Activated T-cell treated with anti-CD3 and anti-CD28 coated beads for 4 hours (primary cell): ENCODE results near the gene NPB.

ENCODE experiments used
- DNase-seq: peaks from one replicate; pipeline ENCODE4 v3.0.0-alpha.2; 2020

The NPB gene

DNA sequence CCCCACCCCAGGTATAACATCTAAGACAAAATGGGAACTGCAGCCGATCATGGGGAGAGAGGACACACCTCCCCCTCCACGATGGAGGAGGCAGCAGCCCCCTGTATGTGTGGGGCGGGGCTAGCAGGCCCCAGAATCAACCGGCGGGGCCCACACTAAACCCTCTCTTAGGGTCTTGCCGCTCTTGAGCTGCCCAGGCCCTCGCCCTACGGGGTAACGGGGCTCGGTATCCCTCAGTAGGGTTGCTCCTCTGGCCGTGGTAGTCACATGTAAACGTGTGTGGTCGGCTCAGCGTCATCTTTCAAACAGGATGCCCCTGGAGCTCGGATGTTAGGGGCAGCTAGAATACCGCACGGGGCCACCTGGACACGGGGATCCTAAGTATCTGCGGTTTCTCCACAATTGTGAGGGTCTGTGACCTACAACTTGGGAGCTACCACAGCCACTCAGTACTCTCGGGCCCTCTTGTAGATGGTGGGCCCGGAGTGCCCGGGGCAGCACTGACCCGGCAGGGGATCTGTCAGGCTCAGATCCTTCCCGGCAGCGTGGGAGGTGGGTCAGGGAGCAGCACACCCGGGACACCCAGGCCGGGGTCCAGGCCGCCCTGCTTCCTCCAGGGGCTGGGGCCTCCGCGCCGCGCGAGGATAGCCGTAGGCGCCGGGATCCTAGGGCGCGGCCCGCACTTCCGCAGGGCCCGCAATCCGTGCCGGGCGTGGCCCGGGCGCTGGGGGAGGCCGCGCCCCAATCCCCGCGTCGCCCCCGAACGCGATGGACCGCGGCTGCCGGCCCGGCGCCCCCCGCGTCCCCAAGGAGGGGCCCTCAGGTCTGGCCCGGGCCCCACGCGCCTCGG, 31.7 kb upstream of the NPB start:
- no peak for DNase-seq

DNA sequence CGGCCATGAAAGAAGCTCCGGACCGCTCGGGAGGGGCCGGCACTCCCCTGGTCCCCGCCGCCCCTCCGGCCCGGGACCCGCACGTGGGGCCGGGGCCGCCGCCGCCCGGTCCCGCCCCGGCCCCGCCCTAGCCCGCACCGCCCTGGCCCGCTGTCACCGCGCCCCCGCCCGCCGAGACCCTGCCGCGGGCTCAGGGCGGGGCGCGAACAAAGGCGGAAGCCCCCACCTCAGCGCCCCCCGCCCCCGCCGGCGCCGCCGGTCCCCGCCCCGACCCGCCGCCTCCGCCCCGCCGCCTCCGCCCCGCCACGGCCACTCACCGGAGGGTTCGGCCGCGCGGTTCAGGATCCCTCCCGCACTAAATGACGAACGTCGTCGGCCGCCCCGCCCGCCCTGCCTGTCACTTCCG, 31.1 kb upstream of the NPB start, which contains the start of gene ARHGDIA:
Gene ARHGDIA (minus strand): TSS at position 357 of the 406 bp plus-strand sequence. CDS start 1,407 bp downstream, outside the sequence.
- DNase-seq = no peak

GRCh38 chr17:81871387-81872230, 30.4 kb upstream of the NPB start:
- DNase-seq = peak; percentile 96

DNA sequence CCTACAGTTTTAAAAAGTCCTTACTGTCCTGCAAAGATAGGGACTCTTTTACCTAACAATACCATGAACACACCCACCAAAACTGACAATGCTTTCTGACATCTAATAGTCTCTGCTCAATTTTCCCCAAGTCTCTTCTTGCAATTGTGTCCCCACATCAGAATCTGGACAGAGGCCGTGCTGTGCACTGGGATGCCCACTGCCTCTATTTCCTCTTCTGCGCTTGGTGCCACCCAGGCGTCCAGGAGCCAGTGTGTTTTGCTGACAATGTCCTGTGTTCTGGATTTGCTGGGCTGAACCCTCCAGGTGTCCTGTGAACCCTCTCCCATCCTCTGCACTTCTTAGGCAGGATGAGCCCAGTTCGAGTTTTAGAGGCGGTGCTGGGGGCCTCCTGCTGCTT, 24.5 kb upstream of the NPB start:
- no peak for DNase-seq

- no peak for DNase-seq
These were observed 23.7 kb upstream of the NPB start for GRCh38 chr17:81878294-81878693.

DNA sequence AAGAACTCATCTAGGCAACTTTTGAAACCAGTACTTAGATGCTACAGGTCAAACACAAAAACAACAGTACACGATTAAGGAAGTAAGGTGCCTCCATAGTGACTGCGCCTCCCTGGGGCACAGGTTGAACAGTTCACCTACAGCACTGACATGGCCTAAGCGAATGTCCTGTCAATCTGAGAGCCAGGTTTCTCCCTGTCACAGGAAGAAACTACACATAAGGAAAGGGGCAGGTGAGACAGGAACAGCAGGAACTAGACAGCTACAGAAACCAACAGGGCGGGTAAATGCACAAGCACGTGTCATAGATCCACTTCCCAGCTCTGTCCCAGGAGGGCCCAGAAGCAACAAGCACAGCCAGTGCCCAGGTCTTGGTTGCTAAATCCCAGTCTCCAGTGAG, 22.9 kb upstream of the NPB start:
- no peak for DNase-seq

- no peak for DNase-seq
These were observed 17.5 kb upstream of the NPB start for GRCh38 chr17:81884520-81884919.

GRCh38 chr17:81884968-81885367, 17.1 kb upstream of the NPB start:
- DNase-seq = no peak

- DNase-seq = no peak
These were observed 16.6 kb upstream of the NPB start for GRCh38 chr17:81885454-81885853.

GRCh38 chr17:81885869-81886548, 16.0 kb upstream of the NPB start:
- DNase-seq = no peak

GRCh38 chr17:81888105-81888987, 13.7 kb upstream of the NPB start:
- no peak for DNase-seq

GRCh38 chr17:81888988-81889595, 12.9 kb upstream of the NPB start:
- no peak for DNase-seq

- DNase-seq = no peak
These were observed 12.4 kb upstream of the NPB start for GRCh38 chr17:81889602-81890001.

DNA sequence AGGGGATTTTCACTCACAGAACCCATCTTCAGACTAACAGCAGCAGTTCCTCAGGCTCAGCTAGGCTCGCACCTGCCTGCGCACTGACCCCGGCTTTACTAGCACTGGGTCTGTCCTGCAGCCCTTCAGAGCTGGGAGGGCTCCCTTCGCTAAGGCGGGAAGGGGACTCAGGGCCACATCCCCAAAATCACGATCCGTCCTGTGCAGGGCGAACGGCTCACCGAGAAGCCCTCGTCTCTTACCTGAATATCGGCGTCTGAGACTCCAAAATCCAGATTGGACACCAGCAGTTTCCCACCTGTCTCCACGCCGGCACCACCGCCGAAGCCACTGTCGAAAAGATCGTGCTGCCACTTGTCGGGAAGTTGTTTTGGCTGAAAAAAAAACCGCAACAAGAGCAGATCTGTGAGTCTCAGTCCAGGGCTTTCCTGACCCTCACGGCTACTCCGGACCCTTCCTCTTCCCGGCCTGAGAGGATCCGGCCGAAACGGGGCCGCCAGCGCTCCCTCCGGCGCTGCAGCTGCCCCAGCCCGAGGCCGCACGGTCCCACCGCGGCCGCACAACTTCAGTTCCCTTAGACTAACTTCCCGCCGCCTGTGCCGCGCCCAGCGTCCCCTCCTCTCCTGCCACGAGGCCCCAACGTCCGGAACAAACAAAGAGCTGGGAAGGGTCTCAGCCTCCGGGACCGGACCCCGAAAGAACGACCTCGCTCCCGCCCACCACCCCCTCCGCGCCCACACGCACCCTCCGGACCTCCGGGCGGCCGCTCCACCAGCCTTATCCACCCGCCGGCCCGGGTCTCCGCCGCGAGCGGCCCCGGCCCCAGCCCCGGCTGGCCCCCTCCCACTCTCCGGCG, 11.4 kb upstream of the NPB start:
- DNase-seq = no peak

DNA sequence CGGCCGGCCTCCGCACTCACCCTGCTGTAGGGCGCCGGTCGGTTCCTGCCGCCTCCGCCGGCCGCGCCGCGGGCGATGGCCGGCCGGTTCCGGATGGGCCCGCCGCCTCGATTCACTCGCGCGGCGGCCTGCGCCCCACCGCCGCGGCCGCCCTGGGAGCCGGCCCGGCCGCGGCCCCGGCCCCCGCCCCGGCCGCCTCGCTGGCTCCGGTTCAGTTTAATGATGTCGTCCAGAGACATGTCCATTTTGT, 10.8 kb upstream of the NPB start:
- DNase-seq = no peak

DNA sequence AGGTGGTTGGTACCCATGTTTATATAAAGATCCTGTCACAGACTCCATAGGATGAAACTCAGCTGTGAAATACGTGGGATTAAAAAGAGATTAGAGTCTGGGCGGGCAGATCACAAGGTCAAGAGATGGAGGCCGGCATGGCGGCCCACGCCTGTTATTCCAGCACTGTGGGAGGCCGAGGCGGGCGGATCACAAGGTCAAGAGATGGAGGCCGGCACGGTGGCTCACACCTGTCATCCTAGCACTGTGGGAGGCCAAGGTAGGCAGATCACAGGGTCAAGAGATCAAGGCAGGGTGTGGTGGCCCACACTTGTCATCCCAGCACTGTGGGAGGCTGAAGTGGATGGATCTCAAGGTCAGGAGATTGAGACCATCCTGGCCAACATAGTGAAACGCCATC, 6.6 kb upstream of the NPB start:
- no peak for DNase-seq

DNA sequence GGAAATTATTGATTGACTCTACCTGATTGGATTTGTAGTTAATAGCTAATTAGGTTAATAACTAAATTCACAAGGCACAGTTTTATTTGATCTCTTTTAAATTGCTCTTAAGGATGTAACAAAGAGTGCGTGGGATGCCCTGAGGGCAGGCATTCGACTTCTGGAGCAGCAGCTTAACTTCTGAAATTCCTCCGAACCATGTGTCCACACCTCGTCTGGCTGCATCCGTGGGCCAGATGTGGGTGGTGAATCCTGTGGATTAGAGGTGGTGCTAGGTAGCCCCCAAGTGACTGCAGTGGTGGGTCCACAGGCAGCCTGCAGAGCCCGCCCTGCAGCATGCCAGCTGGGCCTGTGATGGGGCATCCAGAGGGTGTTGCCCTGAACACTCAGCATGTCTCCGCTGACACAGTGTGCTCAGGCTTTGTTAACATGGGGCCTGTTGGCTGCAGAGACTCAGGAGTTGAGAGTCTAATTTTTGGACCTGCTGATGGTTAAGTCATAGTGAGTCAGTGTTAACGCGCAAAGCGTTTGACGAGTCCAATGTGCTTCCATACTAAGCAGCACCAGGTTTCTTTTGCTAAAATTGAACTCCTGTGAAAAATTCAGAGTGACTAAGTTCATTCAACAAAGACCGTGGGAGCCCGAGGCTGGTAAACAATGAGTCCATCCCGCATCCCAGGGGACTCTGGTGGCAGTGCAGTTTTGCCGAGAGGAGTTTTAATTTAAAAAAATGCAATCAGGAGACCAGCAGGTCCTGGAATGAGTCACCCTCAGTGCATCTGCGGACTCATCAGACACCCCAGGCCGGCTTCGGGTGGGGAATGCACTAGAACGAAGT, 3.8 kb upstream of the NPB start:
- DNase-seq = no peak

DNA sequence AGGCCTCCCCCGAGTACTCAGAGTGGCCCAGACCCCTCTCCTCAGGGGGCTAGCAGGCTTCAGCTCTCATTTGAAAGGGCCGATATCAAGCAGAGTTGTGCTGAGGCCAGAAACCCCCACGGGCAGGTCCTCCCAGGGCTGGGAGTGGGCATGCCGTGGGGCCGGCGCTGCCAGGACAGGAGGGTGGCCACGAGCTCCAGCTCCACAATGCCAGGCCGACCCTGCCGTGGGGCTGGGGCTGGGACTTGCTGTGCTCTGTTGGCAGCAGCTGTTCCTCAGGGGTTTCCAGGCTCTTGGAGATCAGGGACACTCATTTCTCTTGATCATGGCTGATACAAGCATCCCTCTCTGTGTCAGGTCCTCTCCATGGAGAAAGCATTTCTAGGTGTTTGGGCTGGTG, 3.2 kb upstream of the NPB start:
- no peak for DNase-seq

- no peak for DNase-seq
These were observed 2.4 kb upstream of the NPB start for GRCh38 chr17:81899514-81900166.
